Activated T-cell treated with anti-CD3 and anti-CD28 coated beads, Interleukin-2, amount 50 U/mL, for 72 hours (primary cell): ENCODE results near the gene FMNL2. TPM values are rescaled to one million over a fixed set of nuclear protein-coding genes. Genes with fewer than 3 reads are reported as not detected.

Source experiments
- ATAC-seq, 2 donors: fragments of 150-1000 bp; cut with Tn5 transposase; replicated peaks in 1 of 2; 2 replicates each; pipeline ENCODE4 v1.10.0; 2021; ENCODE audit warnings: moderate library complexity in 2 of 2, mild to moderate bottlenecking in 1 of 2
- DNase-seq, 2 donors: peaks; one replicate each; pipeline ENCODE4 v3.0.0; 2021 to 2022; ENCODE audit warnings: mixed read lengths in 1 of 2
- H3K27ac Mint-ChIP-seq: one replicate; pipeline ENCODE4 v1.8.0; 2022; ENCODE audit warnings: mild to moderate bottlenecking, moderate library complexity, mixed read lengths
- H3K27me3 Mint-ChIP-seq: one replicate; pipeline ENCODE4 v1.8.0; 2022; ENCODE audit warnings: low read depth, mixed read lengths
- H3K36me3 Mint-ChIP-seq, 2 donors: one replicate each; pipeline ENCODE4 v1.8.0; 2022; ENCODE audit warnings: mixed read lengths in 2 of 2, mild to moderate bottlenecking in 1 of 2; ENCODE audit not compliant: insufficient read depth in 2 of 2
- H3K4me1 Mint-ChIP-seq: one replicate; pipeline ENCODE4 v1.8.0; 2022; ENCODE audit warnings: low read depth, mixed read lengths
- H3K4me3 Mint-ChIP-seq, 2 donors: one replicate each; pipeline ENCODE4 v1.8.0; 2022; ENCODE audit warnings: mild to moderate bottlenecking in 2 of 2, mixed read lengths in 2 of 2, moderate library complexity in 2 of 2
- H3K9me3 Mint-ChIP-seq, 2 donors: one replicate each; pipeline ENCODE4 v1.8.0; 2022; ENCODE audit warnings: mixed read lengths in 2 of 2
- total RNA-seq, 2 donors: library from RNA; stranded (reverse); gene quantifications; one replicate each; pipeline ENCODE4 v1.2.3, GENCODE V29; 2022

Gene FMNL2
- total RNA-seq, 2 donors from 2014 or later: 3.5 to 4.7 TPM

- no peak overlapping the region for H3K4me3 Mint-ChIP-seq
- ATAC-seq: no peak
- H3K27ac Mint-ChIP-seq: no peak overlapping the region
- peaks cover 8% of the 10 kb centered on the region for H3K27me3 Mint-ChIP-seq
- H3K9me3 Mint-ChIP-seq: no peaks in the 10 kb centered on the region
- H3K4me1 Mint-ChIP-seq: peaks cover 4% of the 10 kb centered on the region
- no peaks in the 10 kb centered on the region for H3K36me3 Mint-ChIP-seq
- DNase-seq: no peak
Measured at GRCh38 chr2:152562198-152562884, 227.4 kb downstream of the FMNL2 start.

GRCh38 chr2:152563764-152564163 is 228.8 kb downstream of the FMNL2 start:
- Mint-ChIP-seq H3K27me3 (peaks cover 8% of the 10 kb centered on the region), H3K9me3 (no peaks in the 10 kb centered on the region), H3K27ac (no peak overlapping the region), H3K4me1 (peaks cover 4% of the 10 kb centered on the region), H3K4me3 (no peak overlapping the region), H3K36me3 (no peaks in the 10 kb centered on the region)
- no peak for ATAC-seq
- no peak for DNase-seq

- peak overlapping the region; percentile 18 for H3K27ac Mint-ChIP-seq
- H3K4me1 Mint-ChIP-seq: peaks cover 4% of the 10 kb centered on the region
- ATAC-seq (peak; percentile 27 to 65), DNase-seq (no peak)
- H3K9me3 Mint-ChIP-seq: no peaks in the 10 kb centered on the region
- H3K4me3 Mint-ChIP-seq: no peak overlapping the region
- H3K27me3 Mint-ChIP-seq: peaks cover 8% of the 10 kb centered on the region
- no peaks in the 10 kb centered on the region for H3K36me3 Mint-ChIP-seq
Measured at GRCh38 chr2:152564754-152565551, 230.0 kb downstream of the FMNL2 start.

GRCh38 chr2:152565884-152566727 is 231.1 kb downstream of the FMNL2 start:
- ATAC-seq (no peak), DNase-seq (no peak)
- Mint-ChIP-seq H3K27me3 (peaks cover 8% of the 10 kb centered on the region), H3K4me1 (peaks cover 4% of the 10 kb centered on the region), H3K36me3 (no peaks in the 10 kb centered on the region), H3K27ac (no peak overlapping the region), H3K4me3 (no peak overlapping the region), H3K9me3 (no peaks in the 10 kb centered on the region)

GRCh38 chr2:152566728-152567069 is 231.7 kb downstream of the FMNL2 start:
- Mint-ChIP-seq H3K27me3 (peaks cover 8% of the 10 kb centered on the region), H3K4me1 (peaks cover 4% of the 10 kb centered on the region), H3K9me3 (no peaks in the 10 kb centered on the region), H3K27ac (no peak overlapping the region), H3K4me3 (no peak overlapping the region), H3K36me3 (no peaks in the 10 kb centered on the region)
- DNase-seq (no peak), ATAC-seq (peak in 1 of 2 donors; percentile 21)

GRCh38 chr2:152568531-152568930 is 233.6 kb downstream of the FMNL2 start:
- Mint-ChIP-seq H3K4me3 (no peak overlapping the region), H3K4me1 (peaks cover 11% of the 10 kb centered on the region), H3K9me3 (no peaks in the 10 kb centered on the region), H3K27me3 (peaks cover 8% of the 10 kb centered on the region), H3K27ac (no peak overlapping the region), H3K36me3 (peaks cover 0 to 1% of the 10 kb centered on the region in 2 donors)
- ATAC-seq: no peak
- DNase-seq: no peak

GRCh38 chr2:152569186-152569585 is 234.2 kb downstream of the FMNL2 start:
- Mint-ChIP-seq H3K36me3 (peaks cover 0 to 1% of the 10 kb centered on the region in 2 donors), H3K4me3 (no peak overlapping the region), H3K9me3 (no peaks in the 10 kb centered on the region), H3K27ac (no peak overlapping the region), H3K4me1 (peaks cover 11% of the 10 kb centered on the region), H3K27me3 (peaks cover 8% of the 10 kb centered on the region)
- no peak for DNase-seq
- no peak for ATAC-seq

GRCh38 chr2:152571048-152571766 is 236.2 kb downstream of the FMNL2 start:
- H3K36me3 Mint-ChIP-seq: peaks cover 0 to 1% of the 10 kb centered on the region in 2 donors
- no peak for DNase-seq
- no peak overlapping the region for H3K27ac Mint-ChIP-seq
- no peak for ATAC-seq
- no peaks in the 10 kb centered on the region for H3K9me3 Mint-ChIP-seq
- no peak overlapping the region for H3K4me3 Mint-ChIP-seq
- H3K27me3 Mint-ChIP-seq: peaks cover 8% of the 10 kb centered on the region
- H3K4me1 Mint-ChIP-seq: peaks cover 11% of the 10 kb centered on the region

- Mint-ChIP-seq H3K27me3 (peaks cover under 1% of the 10 kb centered on the region), H3K27ac (no peak overlapping the region), H3K36me3 (peaks cover 0 to 1% of the 10 kb centered on the region in 2 donors), H3K4me3 (no peak overlapping the region), H3K4me1 (peaks cover 7% of the 10 kb centered on the region), H3K9me3 (no peaks in the 10 kb centered on the region)
- no peak for ATAC-seq
- DNase-seq: no peak
Measured at GRCh38 chr2:152572031-152572430, 237.1 kb downstream of the FMNL2 start.

GRCh38 chr2:152573168-152573567 is 238.2 kb downstream of the FMNL2 start:
- Mint-ChIP-seq H3K36me3 (peaks cover 0 to 1% of the 10 kb centered on the region in 2 donors), H3K27ac (no peak overlapping the region), H3K27me3 (no peaks in the 10 kb centered on the region), H3K4me3 (no peak overlapping the region), H3K9me3 (no peaks in the 10 kb centered on the region), H3K4me1 (peaks cover 7% of the 10 kb centered on the region)
- ATAC-seq: peak; percentile 98 to 99
- DNase-seq: peak; percentile 54 to 65

- Mint-ChIP-seq H3K36me3 (peaks cover 0 to 1% of the 10 kb centered on the region in 2 donors), H3K4me1 (peaks cover 7% of the 10 kb centered on the region), H3K27ac (no peak overlapping the region), H3K4me3 (no peak overlapping the region), H3K9me3 (no peaks in the 10 kb centered on the region), H3K27me3 (no peaks in the 10 kb centered on the region)
- ATAC-seq (no peak), DNase-seq (no peak)
Measured at GRCh38 chr2:152577579-152577978, 242.6 kb downstream of the FMNL2 start.

- H3K27me3 Mint-ChIP-seq: no peaks in the 10 kb centered on the region
- DNase-seq (no peak), ATAC-seq (no peak)
- H3K36me3 Mint-ChIP-seq: no peaks in the 10 kb centered on the region
- H3K4me1 Mint-ChIP-seq: no peaks in the 10 kb centered on the region
- H3K27ac Mint-ChIP-seq: no peak overlapping the region
- H3K4me3 Mint-ChIP-seq: no peak overlapping the region
- H3K9me3 Mint-ChIP-seq: no peaks in the 10 kb centered on the region
Measured at GRCh38 chr2:152578573-152578972, 243.6 kb downstream of the FMNL2 start.
